Loucy (cell line): ENCODE measurements around the gene FOXC1.

Experiments used
- CTCF ChIP-seq: fragments of 200-600 bp; sonication (generic); conservative IDR thresholded peaks from 2 replicates; pipeline ENCODE4 v1.5.1; 2014; ENCODE audit warnings: mild to moderate bottlenecking, antibody characterized with exemption, low read length
- EZH2phosphoT487 ChIP-seq: fragments of 200-600 bp; IDR thresholded peaks from 2 replicates; pipeline ENCODE4 v1.6.1; 2018; ENCODE audit warnings: antibody characterized with exemption, mild to moderate bottlenecking, moderate library complexity, borderline replicate concordance

GRCh38 chr6:1603708-1604107 lies 6.0 kb upstream of the FOXC1 start:
- TF ChIP-seq CTCF: no peak
- TF ChIP-seq EZH2phosphoT487: no peak
